ENCODE data around the gene FBXL12.
"Not testable (repeated sequence)": the region's sequence is repeated elsewhere in the genome, so short reads cannot be mapped to it uniquely, and the experiment has no call there.

FBXL12 gene

GRCh38 chr19:9848060-9848459 lies 29.2 kb upstream of the FBXL12 start:
- no peak overlapping the region for H3K27ac ChIP-seq
- TF ChIP-seq CTCF (conservative IDR thresholded peaks at IDR 0.05): peak; percentile 77

GRCh38 chr19:9847087-9847671 lies 28.3 kb upstream of the FBXL12 start:
- no peak overlapping the region for H3K27ac ChIP-seq
- TF ChIP-seq CTCF (conservative IDR thresholded peaks at IDR 0.05): peak; percentile 62

GRCh38 chr19:9843626-9844273 lies 24.9 kb upstream of the FBXL12 start:
- H3K27ac ChIP-seq: not testable (repeated sequence)

GRCh38 chr19:9842834-9843625 lies 24.2 kb upstream of the FBXL12 start:
- no peak overlapping the region for H3K27ac ChIP-seq
- no peak for TF ChIP-seq CTCF (conservative IDR thresholded peaks at IDR 0.05)

GRCh38 chr19:9839415-9839814 lies 20.5 kb upstream of the FBXL12 start:
- TF ChIP-seq CTCF (conservative IDR thresholded peaks at IDR 0.05): no peak
- peak overlapping the region; percentile 71 for H3K27ac ChIP-seq

- H3K27ac ChIP-seq: peak overlapping the region; percentile 71
- TF ChIP-seq CTCF (conservative IDR thresholded peaks at IDR 0.05): no peak
Measured at GRCh38 chr19:9838324-9838723, 19.4 kb upstream of the FBXL12 start.

- TF ChIP-seq CTCF (conservative IDR thresholded peaks at IDR 0.05): 0 out of 2 replicates have a peak, but pooled peaks have one; percentile 9
- H3K27ac ChIP-seq: peak overlapping the region; percentile 58; the same call in 1 of the 2 replicates
Measured at GRCh38 chr19:9836021-9836420, 17.1 kb upstream of the FBXL12 start.

All from VCaP (cell line).